Type B pancreatic cell (in vitro differentiated cells): ENCODE results near the gene GRIK4. TPM values are rescaled to one million over a fixed set of nuclear protein-coding genes. Genes with fewer than 3 reads are reported as not detected.

ENCODE experiments used
- DNase-seq: peaks from one replicate; pipeline ENCODE4 v3.0.0; 2021; ENCODE audit warnings: mixed read lengths; ENCODE audit not compliant: unreplicated experiment; ENCODE audit errors: extremely low spot score
- H3K27ac Mint-ChIP-seq: 2 replicates; pipeline ENCODE4 v1.8.0; 2021; ENCODE audit warnings: mild to moderate bottlenecking, mixed read lengths
- H3K27me3 Mint-ChIP-seq: 2 replicates; pipeline ENCODE4 v1.8.0; 2021; ENCODE audit warnings: mixed read lengths
- H3K36me3 Mint-ChIP-seq: 2 replicates; pipeline ENCODE4 v1.8.0; 2021; ENCODE audit warnings: mixed read lengths
- H3K4me1 Mint-ChIP-seq: one replicate; pipeline ENCODE4 v1.8.0; 2021; ENCODE audit warnings: mixed read lengths; ENCODE audit not compliant: unreplicated experiment
- H3K4me3 Mint-ChIP-seq: 2 replicates; pipeline ENCODE4 v1.8.0; 2021; ENCODE audit warnings: mild to moderate bottlenecking, mixed read lengths
- H3K9me3 Mint-ChIP-seq: 2 replicates; pipeline ENCODE4 v1.8.0; 2021; ENCODE audit warnings: mixed read lengths
- CTCF ChIP-seq: fragments of 200-600 bp; sonication (generic); conservative IDR thresholded peaks from 2 replicates; pipeline ENCODE4 v1.5.0; 2021; ENCODE audit warnings: antibody characterized with exemption, mild to moderate bottlenecking
- total RNA-seq: library from RNA; stranded (reverse); gene quantifications from 2 replicates; pipeline ENCODE4 v1.2.1, GENCODE V29; 2021; ENCODE audit warnings: low replicate concordance

The GRIK4 gene
- total RNA-seq, 1 donor from 2014 or later, result 0.72 TPM

- Mint-ChIP-seq H3K9me3 (no peaks in the 10 kb centered on the region), H3K27ac (no peak overlapping the region), H3K4me1 (peaks cover 6% of the 10 kb centered on the region), H3K4me3 (no peak overlapping the region), H3K36me3 (no peaks in the 10 kb centered on the region), H3K27me3 (peaks cover 60% of the 10 kb centered on the region)
- TF ChIP-seq CTCF, result no peak
- no peak for DNase-seq
These were observed 130.8 kb downstream of the GRIK4 start for GRCh38 chr11:120642196-120642894.

GRCh38 chr11:120643284-120643683 lies 131.7 kb downstream of the GRIK4 start:
- Mint-ChIP-seq H3K4me3 (no peak overlapping the region), H3K4me1 (peaks cover 6% of the 10 kb centered on the region), H3K9me3 (no peaks in the 10 kb centered on the region), H3K27me3 (peaks cover 63% of the 10 kb centered on the region), H3K36me3 (no peaks in the 10 kb centered on the region), H3K27ac (no peak overlapping the region)
- DNase-seq, result no peak
- no peak for TF ChIP-seq CTCF

- H3K27ac Mint-ChIP-seq, result no peak overlapping the region
- no peaks in the 10 kb centered on the region for H3K9me3 Mint-ChIP-seq
- peaks cover 6% of the 10 kb centered on the region for H3K4me1 Mint-ChIP-seq
- no peak for TF ChIP-seq CTCF
- no peak overlapping the region for H3K4me3 Mint-ChIP-seq
- DNase-seq, result no peak
- no peaks in the 10 kb centered on the region for H3K36me3 Mint-ChIP-seq
- H3K27me3 Mint-ChIP-seq, result peaks cover 72% of the 10 kb centered on the region
These were observed 134.1 kb downstream of the GRIK4 start for GRCh38 chr11:120645639-120646038.

- H3K27me3 Mint-ChIP-seq, result peaks cover 78% of the 10 kb centered on the region
- H3K4me1 Mint-ChIP-seq, result peaks cover 6% of the 10 kb centered on the region
- H3K9me3 Mint-ChIP-seq, result no peaks in the 10 kb centered on the region
- no peak overlapping the region for H3K27ac Mint-ChIP-seq
- DNase-seq, result no peak
- no peak overlapping the region for H3K4me3 Mint-ChIP-seq
- TF ChIP-seq CTCF, result no peak
- no peaks in the 10 kb centered on the region for H3K36me3 Mint-ChIP-seq
These were observed 134.7 kb downstream of the GRIK4 start for GRCh38 chr11:120646206-120646605.

GRCh38 chr11:120647681-120648080 lies 136.1 kb downstream of the GRIK4 start:
- peaks cover 77% of the 10 kb centered on the region for H3K27me3 Mint-ChIP-seq
- H3K36me3 Mint-ChIP-seq, result no peaks in the 10 kb centered on the region
- peaks cover 6% of the 10 kb centered on the region for H3K4me1 Mint-ChIP-seq
- no peak for DNase-seq
- no peaks in the 10 kb centered on the region for H3K9me3 Mint-ChIP-seq
- TF ChIP-seq CTCF, result no peak
- no peak overlapping the region for H3K27ac Mint-ChIP-seq
- no peak overlapping the region for H3K4me3 Mint-ChIP-seq

GRCh38 chr11:120648771-120649170 lies 137.2 kb downstream of the GRIK4 start:
- no peak for TF ChIP-seq CTCF
- H3K4me3 Mint-ChIP-seq, result no peak overlapping the region
- H3K27ac Mint-ChIP-seq, result no peak overlapping the region
- no peaks in the 10 kb centered on the region for H3K36me3 Mint-ChIP-seq
- no peaks in the 10 kb centered on the region for H3K9me3 Mint-ChIP-seq
- H3K27me3 Mint-ChIP-seq, result peaks cover 72% of the 10 kb centered on the region
- no peaks in the 10 kb centered on the region for H3K4me1 Mint-ChIP-seq
- no peak for DNase-seq
